Measurements from ENCODE around the gene STAG3.
"Not testable (repeated sequence)": the region's sequence is repeated elsewhere in the genome, so short reads cannot be mapped to it uniquely, and the experiment has no call there.

GRCh38 chr7:100262896-100263295 is 85.2 kb downstream of the STAG3 start:
- TF ChIP-seq CTCF (IDR thresholded peaks at IDR 0.05; ENCODE audit: extremely low read depth in 1 of 2, insufficient read depth in 1 of 2, low read depth in 1 of 2, low read length in 2 of 2); POLR2A (IDR thresholded peaks at IDR 0.05; ENCODE audit: low read depth, low read length); MYC (IDR thresholded peaks at IDR 0.05; ENCODE audit: low read depth, low read length); POLR2AphosphoS5 (IDR thresholded peaks at IDR 0.05; ENCODE audit: insufficient read depth, low read depth, low read length); EZH2 (IDR thresholded peaks at IDR 0.05; ENCODE audit: borderline replicate concordance, low read depth, low read length, severe bottlenecking); MAX (IDR thresholded peaks at IDR 0.05; ENCODE audit: insufficient read depth, insufficient read length); FOS (IDR thresholded peaks at IDR 0.05; ENCODE audit: borderline replicate concordance, insufficient read depth, low read length): not testable (repeated sequence)

Measured in endothelial cell of umbilical vein (primary cell).